Hematopoietic multipotent progenitor cell (in vitro differentiated cells): Measurements from ENCODE around the gene BMP4. TPM values are rescaled to one million over a fixed set of nuclear protein-coding genes. Genes with fewer than 3 reads are reported as not detected.
A peak's percentile ranks its signal among the peaks of the same experiment; 100 is the strongest.

ENCODE experiments used
- DNase-seq, 3 donors: peaks; one replicate each; pipeline ENCODE4 v3.0.0-alpha.2; 2011 to 2015; ENCODE audit warnings: low read depth in 2 of 3, low spot score in 2 of 3
- total RNA-seq: library from RNA; depleted of rRNA; stranded (reverse); fragments of >200 nt; gene quantifications from one replicate; pipeline ENCODE4 v1.2.3, GENCODE V29; 2012

Gene BMP4
- total RNA-seq, 1 donor = 0.27 TPM

- DNase-seq = no peak
Observed at GRCh38 chr14:53947452-53948204, 9.0 kb downstream of the BMP4 start.

- DNase-seq = no peak
Observed at GRCh38 chr14:53947094-53947445, 9.6 kb downstream of the BMP4 start.

GRCh38 chr14:53946404-53947093 is 10.1 kb downstream of the BMP4 start:
- no peak for DNase-seq

GRCh38 chr14:53946071-53946403 is 10.6 kb downstream of the BMP4 start:
- no peak for DNase-seq

GRCh38 chr14:53943751-53944083 is 12.9 kb downstream of the BMP4 start:
- DNase-seq = no peak

- no peak for DNase-seq
Observed at GRCh38 chr14:53942970-53943750, 13.5 kb downstream of the BMP4 start.

GRCh38 chr14:53938136-53938837 is 18.3 kb downstream of the BMP4 start:
- DNase-seq = no peak

- no peak for DNase-seq
Observed at GRCh38 chr14:53934778-53935414, 21.7 kb downstream of the BMP4 start.

GRCh38 chr14:53932966-53933365 is 23.7 kb downstream of the BMP4 start:
- no peak for DNase-seq

GRCh38 chr14:53929871-53930715 is 26.5 kb downstream of the BMP4 start:
- DNase-seq = peak in 2 of 3 donors; percentile 9 to 21

- no peak for DNase-seq
Observed at GRCh38 chr14:53927171-53927570, 29.5 kb downstream of the BMP4 start.

- no peak for DNase-seq
Observed at GRCh38 chr14:53925201-53925766, 31.3 kb downstream of the BMP4 start.

- DNase-seq = no peak
Observed at GRCh38 chr14:53924753-53925152, 31.9 kb downstream of the BMP4 start.

GRCh38 chr14:53921027-53921426 is 35.6 kb downstream of the BMP4 start:
- no peak for DNase-seq

GRCh38 chr14:53916239-53916638 is 40.4 kb downstream of the BMP4 start:
- no peak for DNase-seq

GRCh38 chr14:53915364-53916014 is 41.1 kb downstream of the BMP4 start:
- no peak for DNase-seq

- DNase-seq = no peak
Observed at GRCh38 chr14:53912021-53912420, 44.6 kb downstream of the BMP4 start.

- no peak for DNase-seq
Observed at GRCh38 chr14:53908416-53908815, 48.2 kb downstream of the BMP4 start.

- no peak for DNase-seq
Observed at GRCh38 chr14:53902307-53902706, 54.3 kb downstream of the BMP4 start.
